Muscle of leg (tissue), 11 donors: ENCODE measurements around the gene LMBR1. TPM values are rescaled to one million over a fixed set of nuclear protein-coding genes. Genes with fewer than 3 reads are reported as not detected.

Experiments
- DNase-seq: peaks from one replicate; pipeline ENCODE4 v3.0.0; 2013
- H3K27ac ChIP-seq: one replicate; pipeline ENCODE4 v1.5.1; 2013; ENCODE audit warnings: mild to moderate bottlenecking, low read length, control low read depth
- H3K27me3 ChIP-seq: one replicate; pipeline ENCODE4 v1.6.1; 2013; ENCODE audit warnings: low read length; ENCODE audit not compliant: control insufficient read depth, insufficient read depth
- H3K36me3 ChIP-seq: one replicate; pipeline ENCODE4 v1.6.1; 2013; ENCODE audit warnings: low read length; ENCODE audit not compliant: control insufficient read depth, insufficient read depth
- H3K4me1 ChIP-seq: one replicate; pipeline ENCODE4 v1.6.1; 2013; ENCODE audit warnings: low read length; ENCODE audit not compliant: control insufficient read depth, insufficient read depth
- H3K4me3 ChIP-seq: one replicate; pipeline ENCODE4 v1.5.1; 2013; ENCODE audit warnings: low read length, control low read depth
- H3K9me3 ChIP-seq: replicated peaks from 2 replicates; pipeline ENCODE4 v1.6.1; 2013; ENCODE audit warnings: low read depth, low read length; ENCODE audit not compliant: control insufficient read depth
- WGBS: methylation state at CpG from one replicate; pipeline ENCODE4 v1.1.5; 2013; ENCODE audit warnings: missing lambda C conversion rate; ENCODE audit not compliant: insufficient coverage; 5-methylcytosine and 5-hydroxymethylcytosine counted together
- polyA plus RNA-seq, 8 donors: library from polyadenylated mRNA; unstranded; fragments of 120-200 nt; gene quantifications; one replicate each; pipeline versions ENCODE4 v1.2.1 to v1.2.3, GENCODE V29; 2013; ENCODE audit warnings: inconsistent platforms in 1 of 8, low replicate concordance in 1 of 8; ENCODE audit not compliant: insufficient read length in 8 of 8, insufficient read depth in 1 of 8
- total RNA-seq: library from RNA; stranded (reverse); fragments of 120-200 nt; gene quantifications from one replicate; pipeline ENCODE4 v1.2.4, GENCODE V29; 2013

Gene LMBR1
- total and polyA plus RNA-seq, 9 donors = 25.3 to 42.8 (median 30.8) TPM

DNA sequence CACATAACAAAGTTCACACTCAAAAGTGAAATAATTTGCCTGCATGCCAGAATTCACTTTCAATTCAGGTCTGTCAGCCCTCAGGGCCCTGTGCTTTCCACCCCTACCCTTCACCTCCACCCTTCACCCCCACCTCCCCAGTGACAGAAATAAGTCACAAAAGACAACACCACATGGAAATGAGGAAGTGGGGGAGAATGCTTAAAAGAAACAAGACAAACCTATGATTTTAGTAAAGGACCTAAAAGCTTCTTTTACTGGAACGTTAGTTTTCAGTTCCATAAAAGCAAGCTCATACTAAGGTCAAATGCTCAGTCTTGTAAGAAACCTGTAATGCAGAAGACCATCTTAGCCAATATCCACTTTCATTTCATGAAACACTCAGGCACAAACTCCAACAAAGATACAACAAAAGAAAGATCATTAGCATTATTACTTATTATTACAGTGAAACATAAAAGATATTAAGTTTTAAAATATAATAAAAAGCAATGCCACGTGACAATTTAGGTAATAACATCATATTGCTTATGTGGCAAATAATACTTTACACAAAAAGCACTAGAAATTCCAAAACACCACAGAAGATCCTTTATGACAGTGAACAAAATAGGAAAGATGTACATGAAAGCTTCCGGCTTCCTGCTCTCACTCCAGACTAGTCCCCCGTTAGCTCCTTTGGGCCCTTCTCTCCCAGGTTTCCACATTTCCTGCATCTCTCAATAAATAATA, 112.1 kb downstream of the LMBR1 start:
- no peak for DNase-seq
- H3K4me1 ChIP-seq = no peaks in the 10 kb centered on the region
- H3K36me3 ChIP-seq = no peaks in the 10 kb centered on the region
- H3K27me3 ChIP-seq = no peaks in the 10 kb centered on the region
- no peak overlapping the region for H3K27ac ChIP-seq
- no CpG with 5 or more reads among the region's 4 CpGs for WGBS
- no peaks in the 10 kb centered on the region for H3K9me3 ChIP-seq
- no peak overlapping the region for H3K4me3 ChIP-seq

DNA sequence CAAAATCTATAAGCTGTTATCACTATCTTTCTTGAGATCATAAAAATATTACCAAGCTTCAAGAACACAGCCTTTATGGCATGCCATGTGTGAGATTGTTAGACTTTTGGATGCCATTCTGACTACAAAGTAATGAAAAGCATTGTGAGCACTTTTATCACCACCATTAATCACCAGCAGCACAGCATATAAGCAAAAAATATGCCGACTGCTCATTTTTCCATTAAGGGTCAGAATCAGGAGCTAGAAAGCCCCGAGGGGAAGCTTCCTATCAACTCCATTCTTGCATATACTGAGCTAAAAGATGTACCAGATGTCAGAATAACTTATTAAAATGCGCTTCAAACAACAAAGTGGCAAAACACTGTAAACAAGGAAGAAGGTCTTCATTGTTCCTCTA, 114.3 kb downstream of the LMBR1 start:
- DNase-seq = no peak
- Histone ChIP-seq H3K27ac (no peak overlapping the region), H3K4me1 (no peaks in the 10 kb centered on the region), H3K4me3 (no peak overlapping the region), H3K36me3 (no peaks in the 10 kb centered on the region), H3K9me3 (no peaks in the 10 kb centered on the region), H3K27me3 (no peaks in the 10 kb centered on the region)
- WGBS = 40% methylated on average over 1 of the region's 3 CpGs

GRCh38 chr7:156778201-156778600, 114.8 kb downstream of the LMBR1 start:
- Histone ChIP-seq H3K36me3 (no peaks in the 10 kb centered on the region), H3K4me1 (no peaks in the 10 kb centered on the region), H3K27ac (no peak overlapping the region), H3K4me3 (no peak overlapping the region), H3K9me3 (no peaks in the 10 kb centered on the region), H3K27me3 (no peaks in the 10 kb centered on the region)
- no CpG with 5 or more reads among the region's 3 CpGs for WGBS
- no peak for DNase-seq

DNA sequence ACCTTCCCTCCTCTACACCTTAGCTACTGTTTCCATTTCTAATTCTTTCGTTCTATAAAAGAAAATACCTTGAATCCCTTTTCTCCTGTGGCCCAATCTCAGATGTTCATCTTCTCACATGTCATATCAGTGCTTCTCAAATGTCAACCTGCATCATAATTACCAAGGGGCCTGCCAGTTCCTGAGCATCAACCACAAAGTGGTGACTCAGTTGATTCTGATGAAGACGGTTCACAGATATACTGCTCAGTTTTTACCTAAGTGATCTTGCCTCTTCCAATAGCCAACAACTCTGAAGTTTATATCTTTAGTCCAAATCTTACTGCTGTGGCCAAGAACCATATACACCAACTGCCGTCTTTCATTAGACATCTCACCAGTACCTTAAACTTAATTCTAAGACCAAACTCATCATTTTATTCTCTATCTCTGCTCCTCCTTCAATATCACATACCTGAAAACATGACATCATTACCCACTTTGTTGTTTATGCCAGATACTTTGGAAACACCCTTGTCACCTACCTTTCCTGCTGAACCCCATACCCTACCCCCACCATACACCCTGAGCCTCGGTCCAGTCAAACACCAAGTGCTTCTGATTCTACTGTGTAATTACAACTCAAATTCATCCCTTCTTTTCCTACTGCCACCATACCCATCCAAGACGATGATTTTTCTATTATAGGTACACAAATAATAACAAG, 115.5 kb downstream of the LMBR1 start:
- Histone ChIP-seq H3K4me1 (no peaks in the 10 kb centered on the region), H3K27ac (no peak overlapping the region), H3K27me3 (no peaks in the 10 kb centered on the region), H3K36me3 (no peaks in the 10 kb centered on the region), H3K4me3 (no peak overlapping the region), H3K9me3 (no peaks in the 10 kb centered on the region)
- DNase-seq = no peak
- WGBS = 92% methylated on average over 4 of the region's 5 CpGs

GRCh38 chr7:156776527-156776926, 116.5 kb downstream of the LMBR1 start:
- whole genome bisulfite sequencing = no CpG with 5 or more reads among the region's 2 CpGs

DNA sequence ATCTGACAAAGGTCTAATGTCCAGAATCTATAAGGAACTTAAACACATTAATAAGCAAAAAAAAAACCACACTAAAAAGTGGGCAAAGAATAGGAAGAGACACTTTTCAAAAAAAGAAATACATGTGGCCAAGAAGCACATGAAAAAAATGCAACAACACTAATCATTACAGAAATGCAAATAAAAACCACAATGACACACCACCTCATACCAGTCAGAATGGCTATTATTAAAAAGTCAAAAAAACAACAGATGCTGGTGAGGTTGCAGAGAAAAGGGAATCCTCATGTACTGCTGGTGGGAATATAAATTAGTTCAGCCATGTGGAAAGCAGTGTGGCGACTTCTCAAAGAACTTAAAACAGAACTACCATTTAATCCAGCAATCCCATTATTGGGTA, 119.0 kb downstream of the LMBR1 start:
- WGBS = no CpG with 5 or more reads among the region's 1 CpG
- Histone ChIP-seq H3K27ac (no peak overlapping the region), H3K27me3 (no peaks in the 10 kb centered on the region), H3K4me1 (peaks cover 2% of the 10 kb centered on the region), H3K36me3 (no peaks in the 10 kb centered on the region), H3K4me3 (no peak overlapping the region), H3K9me3 (no peaks in the 10 kb centered on the region)
- DNase-seq = no peak

More at GRCh38 chr7:156776527-156776926, 116.5 kb downstream of the LMBR1 start:
- no peaks in the 10 kb centered on the region for H3K4me1 ChIP-seq
- H3K9me3 ChIP-seq = no peaks in the 10 kb centered on the region
- no peak for DNase-seq
- H3K27me3 ChIP-seq = no peaks in the 10 kb centered on the region
- H3K36me3 ChIP-seq = no peaks in the 10 kb centered on the region
- H3K27ac ChIP-seq = no peak overlapping the region
- no peak overlapping the region for H3K4me3 ChIP-seq

DNA sequence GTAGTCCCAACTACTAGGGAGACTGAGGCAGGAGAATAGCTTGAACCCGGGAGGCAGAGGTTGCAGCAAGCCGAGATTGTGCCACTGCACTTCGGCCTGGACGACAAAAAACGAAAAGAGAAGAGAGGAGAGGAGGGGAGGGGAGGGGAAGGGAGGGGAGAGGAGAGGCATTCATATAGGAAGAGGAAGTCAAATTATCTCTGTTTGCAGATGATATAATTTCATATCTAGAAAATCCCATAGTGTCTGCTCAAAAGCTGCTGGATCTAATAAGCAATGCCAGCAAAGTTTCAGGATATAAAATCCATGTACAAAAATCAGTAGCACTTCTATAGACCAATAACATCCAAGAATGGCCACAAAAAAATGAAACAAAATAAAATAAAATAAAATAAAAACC, 120.3 kb downstream of the LMBR1 start:
- Histone ChIP-seq H3K27me3 (no peaks in the 10 kb centered on the region), H3K36me3 (no peaks in the 10 kb centered on the region), H3K9me3 (no peaks in the 10 kb centered on the region), H3K4me3 (no peak overlapping the region), H3K4me1 (peaks cover 4% of the 10 kb centered on the region), H3K27ac (no peak overlapping the region)
- WGBS = 78% methylated on average over 3 of the region's 5 CpGs
- DNase-seq = no peak

DNA sequence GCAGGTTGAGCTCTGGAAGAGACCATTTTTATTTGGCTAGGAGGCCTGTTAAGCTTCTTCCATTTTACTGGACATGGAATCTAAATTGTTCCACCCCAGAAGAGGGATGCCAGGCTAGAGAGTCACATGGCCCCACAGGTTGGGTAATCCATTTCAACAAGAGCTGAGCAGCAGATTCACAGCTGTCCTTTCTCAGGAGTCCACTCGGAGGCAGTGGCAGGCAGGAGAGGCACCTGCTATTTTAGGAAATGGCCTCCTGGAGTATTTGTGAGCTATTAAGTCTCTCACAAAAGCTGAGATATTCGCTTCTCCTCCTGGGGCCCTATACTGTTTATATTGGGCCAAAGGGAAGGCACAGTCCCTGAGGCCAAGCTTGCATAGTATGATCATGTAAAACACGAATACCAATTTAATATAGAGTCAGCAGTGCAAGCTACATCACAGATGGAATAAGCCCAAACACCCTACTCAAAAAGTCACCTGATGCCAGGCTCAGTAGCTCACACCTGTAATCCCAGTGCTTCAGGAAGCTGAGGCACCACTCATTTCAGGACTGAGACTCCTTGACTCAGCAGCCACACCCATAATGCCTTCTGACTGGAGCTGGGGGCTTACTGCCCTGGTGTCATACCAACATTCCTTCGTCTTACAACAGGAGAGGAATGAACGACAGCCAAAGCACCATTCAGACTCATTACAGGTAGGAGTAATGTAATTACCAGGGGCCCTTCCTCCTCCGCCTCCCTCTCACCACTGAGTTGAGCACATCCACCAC, 124.1 kb downstream of the LMBR1 start:
- Histone ChIP-seq H3K9me3 (no peaks in the 10 kb centered on the region), H3K4me1 (peaks cover 4% of the 10 kb centered on the region), H3K27me3 (no peaks in the 10 kb centered on the region), H3K36me3 (peaks cover 2% of the 10 kb centered on the region), H3K27ac (no peak overlapping the region), H3K4me3 (no peak overlapping the region)
- WGBS = 83% methylated on average over 2 of the region's 6 CpGs
- no peak for DNase-seq

- Histone ChIP-seq H3K4me1 (peaks cover 4% of the 10 kb centered on the region), H3K36me3 (peaks cover 2% of the 10 kb centered on the region), H3K27ac (no peak overlapping the region), H3K27me3 (no peaks in the 10 kb centered on the region), H3K9me3 (no peaks in the 10 kb centered on the region), H3K4me3 (no peak overlapping the region)
- no peak for DNase-seq
- 17% methylated on average over 1 of the region's 6 CpGs for WGBS
These were observed 126.3 kb downstream of the LMBR1 start for GRCh38 chr7:156766666-156767065.
